ENCODE measurements around the gene CCDC69. TPM values are rescaled to one million over a fixed set of nuclear protein-coding genes. Genes with fewer than 3 reads are reported as not detected.

Gene CCDC69, protein sequence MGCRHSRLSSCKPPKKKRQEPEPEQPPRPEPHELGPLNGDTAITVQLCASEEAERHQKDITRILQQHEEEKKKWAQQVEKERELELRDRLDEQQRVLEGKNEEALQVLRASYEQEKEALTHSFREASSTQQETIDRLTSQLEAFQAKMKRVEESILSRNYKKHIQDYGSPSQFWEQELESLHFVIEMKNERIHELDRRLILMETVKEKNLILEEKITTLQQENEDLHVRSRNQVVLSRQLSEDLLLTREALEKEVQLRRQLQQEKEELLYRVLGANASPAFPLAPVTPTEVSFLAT
- 0.03 TPM for polyA plus RNA-seq (2013, experiment 1 of 2)
- polyA plus RNA-seq (2013, experiment 2 of 2): 0.03 TPM

DNA sequence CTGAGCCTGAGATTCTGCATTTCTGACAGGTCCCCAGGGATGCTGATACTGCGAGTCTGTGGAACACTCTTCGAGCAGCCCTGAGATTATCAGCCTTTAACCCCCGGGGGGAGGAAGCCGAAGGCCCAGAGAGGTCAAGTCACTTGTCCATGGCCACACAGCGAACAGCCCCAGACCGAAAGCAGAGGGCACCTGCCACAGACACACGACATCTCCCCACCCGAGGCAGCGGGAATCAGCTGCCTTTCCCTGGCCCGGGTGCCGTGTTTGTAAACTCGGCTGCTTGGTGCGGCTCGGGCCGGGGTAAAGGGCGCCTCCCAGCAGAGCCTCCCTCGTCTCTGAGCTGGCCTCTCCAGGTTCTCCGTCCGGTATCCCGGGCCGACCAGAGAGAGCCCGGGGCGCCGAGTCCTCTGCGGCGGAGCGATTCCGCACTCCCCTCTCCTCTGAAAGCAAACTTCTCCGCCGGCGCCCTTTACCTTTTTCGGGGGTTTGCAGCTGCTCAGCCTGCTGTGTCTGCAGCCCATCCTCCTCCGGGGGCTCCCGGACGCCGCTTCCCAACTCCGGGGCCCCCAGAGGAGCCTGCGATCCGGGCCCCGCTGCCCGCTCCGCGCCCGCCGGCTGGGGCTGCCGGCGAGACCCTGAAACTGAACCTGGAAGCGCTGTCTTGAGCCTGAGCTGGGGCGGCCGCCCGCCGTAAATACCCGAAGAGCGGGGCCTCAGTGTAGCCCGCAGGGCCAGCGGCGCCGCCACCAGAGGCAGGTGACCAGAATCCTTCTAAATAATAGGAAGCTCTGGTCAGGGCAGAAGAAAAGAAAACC lies at the start of gene CCDC69:
TSS of gene CCDC69 (minus strand) at position 646 of the 818 bp plus-strand sequence. CDS start at position 524, 122 bp downstream.
- H3K9ac ChIP-seq (ENCODE audit: low read depth, low read length, poor library complexity): no peak within 1 kb of the TSS
- H3K36me3 ChIP-seq (replicated peaks in 1 of 2; ENCODE audit: control insufficient read depth in 2 of 2, insufficient read depth in 2 of 2, low read length in 2 of 2): no peaks in the 10 kb centered on the region
- H3K18ac ChIP-seq (ENCODE audit: low read length): peak within 1 kb of the TSS; percentile 27
- H3K4me2 ChIP-seq (ENCODE audit: insufficient read depth, low read length, poor library complexity, severe bottlenecking): peak within 1 kb of the TSS; percentile 90
- H2AK5ac ChIP-seq (ENCODE audit: low read depth, low read length): no peak within 1 kb of the TSS
- no peak within 1 kb of the TSS for H2BK5ac ChIP-seq (ENCODE audit: low read length)
- peaks cover 0 to 44% (median 20%) of the 10 kb centered on the region in 3 experiments for H3K27me3 ChIP-seq (ENCODE audit: control insufficient read depth in 3 of 3, insufficient read depth in 3 of 3, low read depth in 1 of 3, low read length in 3 of 3)
- no CpG with 5 or more reads among the region's 58 CpGs for WGBS, 2 donors (ENCODE audit: extremely low coverage in 2 of 2, insufficient read length in 2 of 2, insufficient replicate concordance in 1 of 2)
- H3K23ac ChIP-seq (ENCODE audit: low read depth, low read length, poor library complexity): peak within 1 kb of the TSS; percentile 66
- no peak within 1 kb of the TSS for H2BK15ac ChIP-seq (ENCODE audit: low read length)
- H4K8ac ChIP-seq (ENCODE audit: low read depth, low read length): no peak within 1 kb of the TSS
- no peak within 1 kb of the TSS for H3K4ac ChIP-seq (ENCODE audit: low read length)
- peak; percentile 44 for DNase-seq (ENCODE audit: low spot score)
- no peak within 1 kb of the TSS for H2BK120ac ChIP-seq (ENCODE audit: low read depth, low read length)
- H3K4me3 ChIP-seq (ENCODE audit: low read length in 2 of 2): peak within 1 kb of the TSS; percentile 44 to 76
- no peak within 1 kb of the TSS for H2BK12ac ChIP-seq (ENCODE audit: low read length)
- no peaks in the 10 kb centered on the region for H3K9me3 ChIP-seq (replicated peaks in 1 of 2; ENCODE audit: control insufficient read depth in 2 of 2, insufficient read depth in 1 of 2, low read depth in 1 of 2, low read length in 2 of 2)
- no peak within 1 kb of the TSS for H3K27ac ChIP-seq (replicated peaks; ENCODE audit: low read length)
- H3K4me1 ChIP-seq (ENCODE audit: control insufficient read depth in 2 of 2, insufficient read depth in 1 of 2, low read depth in 1 of 2, low read length in 2 of 2): peaks cover 3 to 6% of the 10 kb centered on the region in 2 donors
- peak within 1 kb of the TSS; percentile 98 for H2AFZ ChIP-seq (ENCODE audit: low read length)
- no peaks in the 10 kb centered on the region for H3K79me1 ChIP-seq (ENCODE audit: low read depth, low read length)
- H4K91ac ChIP-seq (ENCODE audit: low read depth, low read length, poor library complexity): no peak within 1 kb of the TSS
- H3K14ac ChIP-seq (ENCODE audit: low read length): no peak within 1 kb of the TSS

DNA sequence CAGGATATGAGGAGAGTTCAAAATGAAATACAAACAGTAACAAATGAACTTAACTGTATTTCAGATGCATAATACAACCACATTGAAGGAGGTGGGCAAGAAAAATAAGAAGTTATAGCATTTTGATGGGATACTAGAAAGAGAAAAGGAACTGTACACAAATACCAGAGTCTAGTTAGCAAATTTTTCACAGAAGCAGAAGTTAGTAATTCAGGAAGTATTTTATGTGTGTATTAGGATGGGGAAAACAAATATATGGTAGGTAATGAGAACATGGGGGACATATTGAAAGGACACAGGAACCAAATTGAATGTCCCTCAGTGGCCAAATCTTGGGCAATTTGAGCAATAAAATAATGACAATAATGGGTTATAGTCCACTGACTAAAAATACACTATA lies 47.4 kb upstream of the CCDC69 start:
- peaks cover 6 to 10% of the 10 kb centered on the region in 2 donors for H3K36me3 ChIP-seq (replicated peaks in 1 of 2; ENCODE audit: control insufficient read depth in 2 of 2, insufficient read depth in 2 of 2, low read length in 2 of 2)
- no peaks in the 10 kb centered on the region for H3K4me1 ChIP-seq (ENCODE audit: control insufficient read depth in 2 of 2, insufficient read depth in 1 of 2, low read depth in 1 of 2, low read length in 2 of 2)
- no peaks in the 10 kb centered on the region for H3K79me1 ChIP-seq (ENCODE audit: low read depth, low read length)
- H2AK5ac ChIP-seq (ENCODE audit: low read depth, low read length): no peak overlapping the region
- no peak overlapping the region for H3K4ac ChIP-seq (ENCODE audit: low read length)
- H4K8ac ChIP-seq (ENCODE audit: low read depth, low read length): no peak overlapping the region
- no peak overlapping the region for H4K91ac ChIP-seq (ENCODE audit: low read depth, low read length, poor library complexity)
- no peak overlapping the region for H3K4me2 ChIP-seq (ENCODE audit: insufficient read depth, low read length, poor library complexity, severe bottlenecking)
- no peak overlapping the region for H3K4me3 ChIP-seq (ENCODE audit: low read length in 2 of 2)
- H2BK12ac ChIP-seq (ENCODE audit: low read length): no peak overlapping the region
- no peak overlapping the region for H3K14ac ChIP-seq (ENCODE audit: low read length)
- no peak overlapping the region for H2BK5ac ChIP-seq (ENCODE audit: low read length)
- no peak overlapping the region for H3K23ac ChIP-seq (ENCODE audit: low read depth, low read length, poor library complexity)
- no peak overlapping the region for H3K27ac ChIP-seq (replicated peaks; ENCODE audit: low read length)
- H3K18ac ChIP-seq (ENCODE audit: low read length): no peak overlapping the region
- no peak overlapping the region for H2AFZ ChIP-seq (ENCODE audit: low read length)
- H2BK120ac ChIP-seq (ENCODE audit: low read depth, low read length): no peak overlapping the region
- H3K27me3 ChIP-seq (ENCODE audit: control insufficient read depth in 3 of 3, insufficient read depth in 3 of 3, low read depth in 1 of 3, low read length in 3 of 3): no peaks in the 10 kb centered on the region
- no peak for DNase-seq (ENCODE audit: low spot score)
- no peak overlapping the region for H2BK15ac ChIP-seq (ENCODE audit: low read length)
- no peak overlapping the region for H3K9ac ChIP-seq (ENCODE audit: low read depth, low read length, poor library complexity)
- H3K9me3 ChIP-seq (replicated peaks in 1 of 2; ENCODE audit: control insufficient read depth in 2 of 2, insufficient read depth in 1 of 2, low read depth in 1 of 2, low read length in 2 of 2): no peaks in the 10 kb centered on the region

DNA sequence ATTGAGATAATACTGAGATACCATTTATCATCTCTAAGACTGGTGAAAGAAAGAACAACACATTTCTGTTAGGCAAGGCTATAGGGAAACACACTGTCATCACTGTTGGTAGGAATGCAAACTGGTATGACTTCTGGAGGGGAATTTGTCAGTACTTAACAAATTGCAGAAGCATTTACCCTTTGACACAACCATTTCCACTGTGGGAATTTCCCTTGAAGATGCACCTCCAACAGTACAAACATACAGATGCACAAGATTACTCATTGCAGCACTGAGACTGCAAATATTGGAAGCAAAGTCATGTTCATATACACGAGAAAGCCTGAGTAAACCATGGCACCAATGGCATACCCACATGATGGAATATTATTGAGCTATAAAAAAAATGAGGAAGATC lies 46.7 kb upstream of the CCDC69 start:
- WGBS, 2 donors (ENCODE audit: extremely low coverage in 2 of 2, insufficient read length in 2 of 2, insufficient replicate concordance in 1 of 2): no CpG with 5 or more reads among the region's 1 CpG
- Histone ChIP-seq H4K8ac (ENCODE audit: low read depth, low read length) (no peak overlapping the region), H2BK15ac (ENCODE audit: low read length) (no peak overlapping the region), H3K14ac (ENCODE audit: low read length) (no peak overlapping the region), H3K4me1 (ENCODE audit: control insufficient read depth in 2 of 2, insufficient read depth in 1 of 2, low read depth in 1 of 2, low read length in 2 of 2) (no peaks in the 10 kb centered on the region), H2AK5ac (ENCODE audit: low read depth, low read length) (no peak overlapping the region), H3K4ac (ENCODE audit: low read length) (no peak overlapping the region), H2BK120ac (ENCODE audit: low read depth, low read length) (no peak overlapping the region), H3K18ac (ENCODE audit: low read length) (no peak overlapping the region), H3K27ac (replicated peaks; ENCODE audit: low read length) (no peak overlapping the region), H3K4me3 (ENCODE audit: low read length in 2 of 2) (no peak overlapping the region), H2BK5ac (ENCODE audit: low read length) (no peak overlapping the region), H3K9me3 (replicated peaks in 1 of 2; ENCODE audit: control insufficient read depth in 2 of 2, insufficient read depth in 1 of 2, low read depth in 1 of 2, low read length in 2 of 2) (no peaks in the 10 kb centered on the region), H3K36me3 (replicated peaks in 1 of 2; ENCODE audit: control insufficient read depth in 2 of 2, insufficient read depth in 2 of 2, low read length in 2 of 2) (peaks cover 6 to 10% of the 10 kb centered on the region in 2 donors), H2BK12ac (ENCODE audit: low read length) (no peak overlapping the region), H3K23ac (ENCODE audit: low read depth, low read length, poor library complexity) (no peak overlapping the region), H3K27me3 (ENCODE audit: control insufficient read depth in 3 of 3, insufficient read depth in 3 of 3, low read depth in 1 of 3, low read length in 3 of 3) (no peaks in the 10 kb centered on the region), H3K79me1 (ENCODE audit: low read depth, low read length) (no peaks in the 10 kb centered on the region), H3K9ac (ENCODE audit: low read depth, low read length, poor library complexity) (no peak overlapping the region), H4K91ac (ENCODE audit: low read depth, low read length, poor library complexity) (no peak overlapping the region), H2AFZ (ENCODE audit: low read length) (no peak overlapping the region), H3K4me2 (ENCODE audit: insufficient read depth, low read length, poor library complexity, severe bottlenecking) (no peak overlapping the region)
- DNase-seq (ENCODE audit: low spot score): no peak

Data from neuronal stem cell (in vitro differentiated cells).